Epithelial cell of proximal tubule (primary cell): ENCODE results near the gene INHBC. TPM values are rescaled to one million over a fixed set of nuclear protein-coding genes. Genes with fewer than 3 reads are reported as not detected.
"Not testable (repeated sequence)": the region's sequence is repeated elsewhere in the genome, so short reads cannot be mapped to it uniquely, and the experiment has no call there.

Source experiments
- DNase-seq: peaks from one replicate; pipeline ENCODE4 v3.0.0-alpha.2; 2011; ENCODE audit warnings: low read depth
- H3K4me3 ChIP-seq: 2 replicates; pipeline ENCODE4 v1.5.1; 2011; ENCODE audit warnings: low read depth, mild to moderate bottlenecking, low read length
- total RNA-seq: library from RNA; depleted of rRNA; stranded (reverse); fragments of >200 nt; gene quantifications from 2 replicates; pipeline ENCODE4 v1.2.3, GENCODE V29; 2015
- TF ChIP-seq, protein P1 (sequence below): conservative IDR thresholded peaks from 2 replicates; pipeline ENCODE4 v1.5.1; 2012; ENCODE audit warnings: low read depth, mild to moderate bottlenecking, low read length

Gene INHBC
- total RNA-seq, 1 donor from 2014 or later: not detected

DNA sequence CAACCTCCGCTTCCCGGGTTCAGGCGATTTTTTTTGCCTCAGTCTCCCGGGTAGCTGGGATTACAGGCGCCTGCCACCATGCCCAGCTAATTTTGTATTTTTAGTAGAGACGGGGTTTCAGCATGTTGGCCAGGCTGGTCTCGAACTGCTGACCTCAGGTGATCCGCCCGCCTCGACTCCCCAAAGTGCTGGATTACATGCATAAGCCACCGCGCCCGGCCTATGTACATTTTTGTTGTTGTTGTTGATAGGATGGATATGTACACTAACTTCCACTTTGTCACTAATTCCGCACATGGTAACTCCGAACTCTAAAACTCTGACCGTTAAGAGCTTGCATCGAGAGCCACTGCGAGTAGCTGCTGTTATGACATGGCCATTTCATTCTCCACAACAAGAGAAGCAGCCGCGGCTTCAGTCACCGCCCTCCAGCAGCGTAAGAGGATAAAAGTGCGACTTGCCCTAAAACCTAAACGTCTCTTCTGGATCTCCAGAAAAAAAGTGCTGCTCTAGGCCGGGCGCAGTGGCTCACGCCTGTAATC, 52.5 kb downstream of the INHBC start:
- peak overlapping the region; percentile 72 for H3K4me3 ChIP-seq
- TF ChIP-seq, protein P1, sequence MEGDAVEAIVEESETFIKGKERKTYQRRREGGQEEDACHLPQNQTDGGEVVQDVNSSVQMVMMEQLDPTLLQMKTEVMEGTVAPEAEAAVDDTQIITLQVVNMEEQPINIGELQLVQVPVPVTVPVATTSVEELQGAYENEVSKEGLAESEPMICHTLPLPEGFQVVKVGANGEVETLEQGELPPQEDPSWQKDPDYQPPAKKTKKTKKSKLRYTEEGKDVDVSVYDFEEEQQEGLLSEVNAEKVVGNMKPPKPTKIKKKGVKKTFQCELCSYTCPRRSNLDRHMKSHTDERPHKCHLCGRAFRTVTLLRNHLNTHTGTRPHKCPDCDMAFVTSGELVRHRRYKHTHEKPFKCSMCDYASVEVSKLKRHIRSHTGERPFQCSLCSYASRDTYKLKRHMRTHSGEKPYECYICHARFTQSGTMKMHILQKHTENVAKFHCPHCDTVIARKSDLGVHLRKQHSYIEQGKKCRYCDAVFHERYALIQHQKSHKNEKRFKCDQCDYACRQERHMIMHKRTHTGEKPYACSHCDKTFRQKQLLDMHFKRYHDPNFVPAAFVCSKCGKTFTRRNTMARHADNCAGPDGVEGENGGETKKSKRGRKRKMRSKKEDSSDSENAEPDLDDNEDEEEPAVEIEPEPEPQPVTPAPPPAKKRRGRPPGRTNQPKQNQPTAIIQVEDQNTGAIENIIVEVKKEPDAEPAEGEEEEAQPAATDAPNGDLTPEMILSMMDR: no peak
- DNase-seq: no peak

DNA sequence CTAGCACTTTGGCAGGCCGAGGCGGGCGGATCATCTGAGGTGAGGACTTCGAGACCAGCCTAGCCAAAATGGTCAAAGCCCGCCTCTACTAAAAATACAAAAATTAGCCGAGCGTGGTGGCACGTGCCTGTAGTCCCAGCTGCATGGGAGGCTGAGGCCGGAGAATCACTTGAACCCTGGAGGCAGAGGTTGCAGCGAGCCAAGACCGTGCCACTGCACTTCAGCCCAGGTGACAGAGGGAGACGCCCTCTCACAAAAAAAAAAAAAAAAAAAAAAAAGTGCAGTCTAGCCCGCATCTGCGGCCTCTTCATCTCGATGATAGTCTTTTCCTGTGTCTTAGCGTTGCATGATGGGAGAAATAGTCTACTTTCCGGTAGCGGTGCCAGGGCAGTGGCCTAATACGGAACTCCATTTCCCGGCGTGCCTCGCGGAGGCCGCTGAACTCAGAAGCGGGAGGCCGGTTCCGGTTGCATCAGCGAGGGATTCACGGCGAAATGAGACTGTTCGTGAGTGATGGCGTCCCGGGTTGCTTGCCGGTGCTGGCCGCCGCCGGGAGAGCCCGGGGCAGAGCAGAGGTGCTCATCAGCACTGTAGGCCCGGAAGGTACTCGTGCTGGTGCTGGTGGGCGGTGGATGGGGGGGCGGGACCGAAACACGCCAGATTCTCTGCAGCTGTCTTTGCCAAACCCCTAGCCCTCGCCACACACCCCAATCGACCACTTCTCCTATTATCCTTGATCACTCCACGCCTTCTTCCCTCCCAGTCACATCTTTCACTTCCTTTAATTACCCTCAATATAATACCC, 53.2 kb downstream of the INHBC start, which contains the start of gene MARS1:
MARS1 (plus strand) TSS at position 472 of the 805 bp plus-strand sequence; CDS start at position 495, 23 bp downstream.
- TF ChIP-seq, protein P1: no peak
- peak; percentile 71 for DNase-seq
- peak within 1 kb of the TSS; percentile 72 for H3K4me3 ChIP-seq

DNA sequence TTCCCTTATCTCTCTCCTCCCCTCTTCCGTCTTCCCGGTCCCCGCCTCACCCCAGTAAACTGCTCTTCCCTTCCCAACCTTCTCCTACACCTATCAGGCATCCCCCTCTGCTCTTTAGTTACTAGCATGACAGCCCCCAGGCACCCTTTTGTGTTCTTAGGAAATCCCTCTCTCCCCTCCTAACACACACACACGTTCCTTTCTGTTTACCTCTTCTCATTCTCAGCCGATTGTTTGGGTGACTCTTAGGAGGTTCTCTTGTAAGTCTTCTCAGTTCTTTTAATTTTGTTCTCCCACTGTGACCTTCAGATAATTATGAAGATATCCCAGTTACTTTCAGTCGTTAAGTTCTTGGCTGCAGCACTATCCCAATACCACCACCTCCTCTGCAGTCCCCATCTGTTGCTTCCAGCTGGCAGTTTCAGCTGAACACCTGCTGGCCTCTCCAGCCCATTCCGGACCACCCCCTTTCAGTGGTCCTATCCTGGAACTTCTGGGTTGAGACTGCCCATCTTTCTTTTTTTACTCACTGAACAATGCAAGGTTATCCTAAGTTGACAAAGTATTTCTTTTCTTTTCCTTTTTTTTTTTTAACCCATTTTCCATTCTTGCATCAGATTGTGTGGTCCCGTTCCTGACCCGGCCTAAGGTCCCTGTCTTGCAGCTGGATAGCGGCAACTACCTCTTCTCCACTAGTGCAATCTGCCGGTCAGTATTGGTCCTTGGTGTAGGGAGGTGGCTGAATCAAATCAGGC, 54.0 kb downstream of the INHBC start:
- peak overlapping the region; percentile 72 for H3K4me3 ChIP-seq
- TF ChIP-seq, protein P1: no peak
- no peak for DNase-seq

DNA sequence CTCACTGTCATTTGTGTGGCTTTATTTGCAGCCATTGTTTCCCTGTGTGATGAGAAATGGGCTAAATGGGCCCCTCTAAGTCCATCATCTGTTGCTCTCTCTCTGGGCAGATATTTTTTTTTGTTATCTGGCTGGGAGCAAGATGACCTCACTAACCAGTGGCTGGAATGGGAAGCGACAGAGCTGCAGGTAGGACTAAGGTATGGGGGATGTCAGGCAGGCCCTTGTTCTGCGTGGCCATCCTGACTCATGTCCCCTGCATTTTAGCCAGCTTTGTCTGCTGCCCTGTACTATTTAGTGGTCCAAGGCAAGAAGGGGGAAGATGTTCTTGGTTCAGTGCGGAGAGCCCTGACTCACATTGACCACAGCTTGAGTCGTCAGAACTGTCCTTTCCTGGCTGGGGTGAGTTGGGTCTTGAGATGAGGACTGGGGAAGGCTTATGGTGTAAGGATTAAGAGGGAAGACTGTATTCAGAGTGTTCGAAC, 54.6 kb downstream of the INHBC start:
- TF ChIP-seq, protein P1: no peak
- peak overlapping the region; percentile 72 for H3K4me3 ChIP-seq
- no peak for DNase-seq

DNA sequence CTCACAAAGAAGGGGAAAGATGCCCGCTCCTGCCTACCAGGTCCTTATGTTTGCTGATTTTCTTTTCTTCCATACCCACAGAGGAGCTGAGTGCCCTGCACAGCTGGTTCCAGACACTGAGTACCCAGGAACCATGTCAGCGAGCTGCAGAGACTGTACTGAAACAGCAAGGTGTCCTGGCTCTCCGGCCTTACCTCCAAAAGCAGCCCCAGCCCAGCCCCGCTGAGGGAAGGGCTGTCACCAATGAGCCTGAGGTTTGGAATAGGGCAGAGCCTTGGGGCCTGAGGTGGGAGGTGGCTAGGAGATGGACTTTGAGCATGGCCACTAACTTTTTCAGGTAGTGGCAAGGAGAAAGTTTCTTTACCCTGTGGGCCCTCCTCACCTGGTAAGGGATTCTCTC, 55.5 kb downstream of the INHBC start:
- TF ChIP-seq, protein P1: no peak
- H3K4me3 ChIP-seq: no peak overlapping the region
- no peak for DNase-seq

DNA sequence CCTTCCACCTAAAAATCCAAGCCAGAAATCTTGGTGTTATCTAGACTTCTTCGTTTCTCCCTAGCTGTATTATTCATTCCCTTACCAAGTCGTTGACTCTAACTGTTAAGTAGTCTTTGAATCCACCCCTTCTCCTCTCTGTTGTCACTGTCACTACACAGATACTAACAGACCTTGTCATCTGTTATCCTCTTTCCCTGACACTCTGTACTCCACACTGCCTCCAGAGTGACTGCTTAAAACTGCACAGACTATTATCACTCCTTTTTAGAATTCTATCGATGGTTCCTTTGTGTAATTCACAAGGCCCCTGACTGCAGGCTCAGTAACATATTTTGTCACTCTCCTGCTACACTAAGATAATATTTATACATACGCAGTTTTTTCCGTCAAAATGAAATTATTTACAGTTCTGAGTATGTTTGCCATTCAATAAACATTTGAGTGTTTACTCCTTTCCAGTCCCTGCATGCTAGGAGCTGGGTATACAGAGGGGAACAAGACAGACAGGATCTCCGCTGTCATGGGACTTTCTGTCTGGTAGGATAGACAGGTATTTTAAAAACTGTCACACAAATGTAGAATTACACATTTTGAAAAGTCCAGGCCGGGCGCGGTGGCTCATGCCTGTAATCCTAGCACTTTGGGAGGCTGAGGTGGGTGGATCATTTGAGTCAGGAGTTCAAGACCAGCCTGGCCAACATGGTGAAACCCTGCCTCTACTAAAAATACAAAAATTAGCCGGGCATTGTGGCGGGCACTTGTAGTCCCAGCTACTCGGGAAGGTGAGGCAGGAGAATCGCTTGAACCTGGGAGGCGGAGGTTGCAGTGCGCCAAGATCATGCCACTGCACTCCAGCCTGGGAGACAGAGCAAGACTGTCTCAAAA, 57.1 kb downstream of the INHBC start:
- TF ChIP-seq, protein P1: peak; percentile 36
- no peak overlapping the region for H3K4me3 ChIP-seq
- no peak for DNase-seq

DNA sequence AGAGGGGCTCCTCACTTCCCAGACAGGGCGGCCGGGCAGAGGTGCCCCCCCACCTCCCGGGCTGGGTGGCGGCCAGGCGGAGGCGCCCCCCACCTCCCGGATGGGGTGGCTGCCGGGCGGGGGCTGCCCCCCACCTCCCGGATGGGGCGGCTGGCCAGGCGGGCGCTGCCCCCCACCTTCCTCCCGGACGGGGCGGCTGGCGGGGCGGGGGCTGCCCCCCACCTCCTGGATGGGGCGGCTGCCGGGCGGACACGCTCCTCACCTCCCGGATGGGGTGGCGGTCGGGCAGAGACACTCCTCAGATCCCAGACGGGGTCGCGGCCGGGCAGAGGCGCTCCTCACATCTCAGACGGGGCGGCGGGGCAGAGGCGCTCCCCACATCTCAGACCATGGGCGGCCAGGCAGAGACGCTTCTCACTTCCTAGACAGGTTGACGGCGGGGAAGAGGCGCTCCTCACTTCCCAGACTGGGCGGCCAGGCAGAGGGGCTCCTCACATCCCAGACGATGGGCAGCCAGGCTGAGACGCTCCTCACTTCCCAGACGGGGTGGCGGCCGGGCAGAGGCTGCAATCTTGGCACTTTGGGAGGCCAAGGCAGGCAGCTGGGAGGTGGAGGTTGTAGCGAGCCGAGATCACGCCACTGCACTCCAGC, 60.6 kb downstream of the INHBC start:
- DNase-seq: not testable (repeated sequence)

More for the DNA sequence above, 60.6 kb downstream of the INHBC start:
- H3K4me3 ChIP-seq: not testable (repeated sequence)
